Stimulated activated CD8-positive, alpha-beta memory T cell treated with anti-CD3 and anti-CD28 coated beads, Interleukin-7, amount 100 ng/mL, for 48 hours (primary cell): ENCODE measurements around the gene PRDM7.
"Not testable (repeated sequence)": the region's sequence is repeated elsewhere in the genome, so short reads cannot be mapped to it uniquely, and the experiment has no call there.

Experiments used
- DNase-seq, 2 donors: peaks; one replicate each; pipeline ENCODE4 v3.0.0-alpha.2; 2020; ENCODE audit warnings: low read depth in 1 of 2; ENCODE audit errors: extremely low read depth in 1 of 2

The PRDM7 gene

DNA sequence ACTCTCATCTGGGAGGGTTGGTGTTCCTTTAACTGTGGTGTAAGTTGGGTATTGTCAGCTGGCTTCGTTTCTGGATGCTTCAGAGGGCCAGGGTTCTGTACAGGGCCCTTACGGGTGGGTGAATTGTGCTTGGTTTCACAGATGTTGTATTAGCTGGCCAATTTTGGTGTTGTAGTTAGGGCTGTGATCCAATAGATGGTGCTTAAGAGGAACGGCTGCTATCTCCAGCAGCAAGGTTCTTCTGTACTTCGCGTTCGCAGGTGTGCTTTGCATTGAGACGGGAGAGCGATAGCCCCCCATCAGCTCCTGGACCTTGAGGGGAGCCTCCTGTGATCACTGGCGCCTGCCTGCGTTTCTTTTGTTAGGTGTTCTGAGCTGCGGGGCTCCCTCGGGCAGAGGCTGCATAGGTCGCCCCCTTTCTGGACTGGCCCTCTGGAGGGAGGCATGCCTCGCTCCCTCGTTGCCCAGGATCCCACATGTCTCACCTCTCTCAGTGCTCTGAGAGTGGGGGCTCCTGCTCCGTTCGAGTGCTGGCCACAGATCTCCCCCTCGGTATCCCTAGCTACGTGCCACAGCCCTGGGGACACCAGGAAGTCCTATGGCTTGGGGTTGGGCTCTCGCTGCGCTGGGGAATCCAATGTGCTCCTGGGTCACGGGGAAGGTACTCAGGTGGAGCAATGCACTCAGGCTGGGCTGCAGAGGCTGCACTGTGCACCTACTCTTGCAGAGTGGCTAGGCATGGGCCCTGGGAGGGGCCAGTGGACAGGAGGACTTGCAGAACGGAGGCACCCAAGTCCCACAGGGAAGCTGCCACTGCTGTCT lies 837 bp upstream of the PRDM7 start:
- DNase-seq: peak in 1 of 2 donors; percentile 11

- no peak for DNase-seq
Observed at GRCh38 chr16:90072442-90073105, 4.6 kb downstream of the PRDM7 start.

- no peak for DNase-seq
Observed at GRCh38 chr16:90070440-90070839, 6.7 kb downstream of the PRDM7 start.

- no peak for DNase-seq
Observed at GRCh38 chr16:90061437-90061836, 15.7 kb downstream of the PRDM7 start.

DNA sequence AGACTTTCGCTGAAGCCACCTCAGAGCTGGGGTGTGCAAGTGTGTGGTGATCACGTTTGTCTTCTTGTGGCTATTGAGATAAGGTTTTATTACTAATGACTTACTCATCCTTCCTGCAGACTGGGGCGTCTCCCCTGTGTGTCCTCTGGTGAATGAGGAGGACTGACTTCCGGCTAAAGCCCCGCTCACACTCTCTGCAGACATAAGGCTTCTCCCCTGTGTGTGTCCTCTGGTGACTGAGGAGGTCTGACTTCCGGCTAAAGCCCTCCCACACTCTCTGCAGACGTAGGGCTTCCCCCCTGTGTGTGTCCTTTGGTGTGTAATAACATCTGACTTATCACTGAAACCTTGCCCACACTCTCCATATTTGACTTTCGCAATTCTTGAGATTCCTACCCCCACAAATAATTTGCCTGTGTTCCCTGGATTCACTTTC lies 19.4 kb downstream of the PRDM7 start:
- DNase-seq: peak in 1 of 2 donors; percentile 35

DNA sequence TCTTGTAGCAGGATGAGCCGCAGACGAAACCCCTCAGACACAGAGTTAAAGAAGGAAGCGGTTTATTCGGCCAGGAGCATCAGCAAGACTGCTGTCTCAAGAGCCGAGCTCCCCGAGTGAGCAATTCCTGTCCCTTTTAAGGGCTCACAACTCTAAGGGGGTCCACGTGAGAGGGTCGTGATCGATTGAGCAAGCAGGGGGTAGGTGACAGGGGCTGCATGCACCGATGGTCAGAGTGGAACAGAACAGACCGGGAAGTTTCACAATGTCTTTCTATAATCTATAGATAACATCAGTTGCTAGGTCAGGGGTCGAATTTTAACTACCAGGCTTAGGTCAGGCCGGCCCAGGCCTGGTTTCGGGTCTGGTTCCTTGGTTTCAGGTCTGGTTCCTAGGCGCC lies 20.6 kb downstream of the PRDM7 start:
- not testable (repeated sequence) for DNase-seq

GRCh38 chr16:90055371-90055770 lies 21.8 kb downstream of the PRDM7 start:
- no peak for DNase-seq

- DNase-seq: no peak
Observed at GRCh38 chr16:90054554-90054953, 22.6 kb downstream of the PRDM7 start.

DNA sequence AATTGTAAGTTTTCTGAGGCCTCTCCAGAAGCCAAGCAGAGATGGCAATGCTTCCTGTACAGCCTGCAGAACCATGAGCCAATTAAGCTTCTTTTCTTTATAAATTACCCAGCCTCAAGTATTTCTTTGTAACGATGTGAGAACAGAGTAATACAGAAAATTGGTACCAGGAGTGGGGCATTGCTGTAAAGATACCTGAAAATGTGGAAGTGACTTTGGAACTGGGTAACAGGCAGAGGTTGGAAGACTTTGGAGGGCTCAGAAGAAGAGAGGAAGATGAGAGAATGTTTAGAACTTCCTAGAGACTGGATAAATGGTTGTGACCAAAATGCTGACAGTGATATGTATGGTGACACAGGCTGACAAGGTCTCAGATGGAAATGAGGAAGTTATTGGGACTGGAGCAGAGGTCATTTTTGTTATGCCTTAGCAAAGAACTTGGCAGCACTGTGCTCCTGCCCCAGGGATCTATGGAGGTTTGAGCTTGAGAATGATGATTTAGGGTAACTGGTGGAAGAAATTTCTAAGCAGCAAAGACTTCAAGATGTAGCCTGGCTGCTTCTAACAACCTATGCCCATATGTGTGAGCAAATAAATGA lies 23.1 kb downstream of the PRDM7 start:
- DNase-seq: no peak

DNA sequence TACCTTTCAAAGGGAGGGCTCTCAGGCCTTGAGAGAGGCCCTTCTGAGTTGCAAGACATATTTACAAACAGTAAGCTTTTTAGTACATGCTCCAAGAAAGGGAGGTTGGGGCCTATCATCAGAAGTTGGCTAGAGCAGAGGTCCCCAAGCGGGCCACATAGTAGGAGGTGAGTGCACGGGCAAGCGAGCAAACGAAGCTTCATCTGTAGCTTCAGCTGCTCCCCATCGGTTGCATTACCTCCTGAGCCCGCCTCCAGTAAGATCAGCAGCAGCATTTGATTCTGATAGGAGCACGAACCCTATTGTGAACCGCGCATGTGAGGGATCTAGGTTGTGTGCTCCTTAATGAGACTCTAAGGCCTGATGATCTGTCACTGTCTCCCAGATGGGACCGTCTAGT lies 26.2 kb downstream of the PRDM7 start:
- DNase-seq: no peak

- DNase-seq: no peak
Observed at GRCh38 chr16:90048737-90049330, 28.3 kb downstream of the PRDM7 start.

- DNase-seq: no peak
Observed at GRCh38 chr16:90048347-90048722, 28.8 kb downstream of the PRDM7 start.

DNA sequence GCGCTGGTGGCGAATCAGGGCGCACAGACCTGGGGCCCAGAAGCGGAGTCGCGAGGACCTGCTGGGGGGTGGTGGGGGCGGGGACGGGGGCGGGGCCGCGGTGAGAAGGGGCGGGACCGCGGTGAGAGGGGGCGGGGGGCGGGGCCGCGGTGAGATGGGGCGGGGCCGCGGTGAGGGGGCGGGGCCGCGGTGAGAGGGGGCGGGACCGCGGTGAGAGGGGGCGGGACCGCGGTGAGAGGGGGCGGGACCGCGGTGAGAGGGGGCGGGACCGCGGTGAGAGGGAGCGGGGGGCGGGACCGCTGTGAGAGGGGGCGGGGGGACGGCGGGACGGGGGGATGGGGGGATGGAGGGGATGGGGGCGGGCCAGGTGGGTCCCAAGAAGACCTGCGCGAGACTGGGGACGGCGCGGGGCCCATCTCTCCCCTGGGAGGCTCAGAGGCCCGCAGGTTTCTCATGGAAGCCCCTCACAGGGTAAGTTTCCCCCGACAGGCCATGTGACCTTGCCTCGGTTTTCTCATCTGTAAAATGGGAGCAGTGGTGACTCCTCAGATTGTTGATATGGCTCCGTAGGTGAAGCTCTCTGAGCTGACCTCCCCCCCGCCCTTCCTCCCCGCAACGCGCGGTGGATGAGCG lies 29.3 kb downstream of the PRDM7 start:
- DNase-seq: no peak

DNA sequence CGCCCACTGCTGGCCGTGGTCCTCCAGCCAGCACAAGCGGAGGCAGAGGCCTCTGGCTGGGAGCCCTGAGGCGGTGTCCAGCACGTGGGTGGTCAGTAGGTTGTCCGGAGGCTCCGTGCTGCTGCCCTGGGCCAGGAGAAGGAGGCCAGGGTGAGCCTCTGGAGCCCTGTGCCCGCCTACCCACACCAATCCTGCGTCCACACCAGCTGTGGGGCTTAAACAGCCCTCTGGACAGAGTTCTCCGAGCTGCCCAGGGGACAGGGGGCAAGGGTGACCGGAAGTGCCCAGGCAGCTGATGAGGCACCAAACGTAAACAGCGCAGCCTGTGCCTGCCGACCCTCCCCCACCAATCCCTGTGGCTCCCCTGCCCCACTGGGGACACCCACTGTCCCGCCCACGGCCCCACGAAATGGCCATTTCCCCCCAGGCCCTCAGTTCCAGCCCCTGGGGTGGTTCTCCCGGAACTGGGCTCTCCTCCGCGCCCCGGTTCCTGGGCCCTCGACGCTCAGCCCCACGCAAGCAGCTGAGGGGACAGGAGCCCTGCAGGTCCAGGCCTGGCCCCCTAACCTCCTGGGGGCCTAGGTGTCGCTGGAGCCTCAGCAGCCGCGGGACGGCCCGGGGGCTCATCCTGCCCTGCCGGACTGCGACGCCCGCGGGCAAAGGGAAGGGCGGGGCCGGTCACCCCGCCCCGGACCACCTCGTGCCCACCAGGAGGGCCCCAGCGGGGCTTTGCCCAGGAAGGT lies 30.0 kb downstream of the PRDM7 start:
- DNase-seq: no peak

DNA sequence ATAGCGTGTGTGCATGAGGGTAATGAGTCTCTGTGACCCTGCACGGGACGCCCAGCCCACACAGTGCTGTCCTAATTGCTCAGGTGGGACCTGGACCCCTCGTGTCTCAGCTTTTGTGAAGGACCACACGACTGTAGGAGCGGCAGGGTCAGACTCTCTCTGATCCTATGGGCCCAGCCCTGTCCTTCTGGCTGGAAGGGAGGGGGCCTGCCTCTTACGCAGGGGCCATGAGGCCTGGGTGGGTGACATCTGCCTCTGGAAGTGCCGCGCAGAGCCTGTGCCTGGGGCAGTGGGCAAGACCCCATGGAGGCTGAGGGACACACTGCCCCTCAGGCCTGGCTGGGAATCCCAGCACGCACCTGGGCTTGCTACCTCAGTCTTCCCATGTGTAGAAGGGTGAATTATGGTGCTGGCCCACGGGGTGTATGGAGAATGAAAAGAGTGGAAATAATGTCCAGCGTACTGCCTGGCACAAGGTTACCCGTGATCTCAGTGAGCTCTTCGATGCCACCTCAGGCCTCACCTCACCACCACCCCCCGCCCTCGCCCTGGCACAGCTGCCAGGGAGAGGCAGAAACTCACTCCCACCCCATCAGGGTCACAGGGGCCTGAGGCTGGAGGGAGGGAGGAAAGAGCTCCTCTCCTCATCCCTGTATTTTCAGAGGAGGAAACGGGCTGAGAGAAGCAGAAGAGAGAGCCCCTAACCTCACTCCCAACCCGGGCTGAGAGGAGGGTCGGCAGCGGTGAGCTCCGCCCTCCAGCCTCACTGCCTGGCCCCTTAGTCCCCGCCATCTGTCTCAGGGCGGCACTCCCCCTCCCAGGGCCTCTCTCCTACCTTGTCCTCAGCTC lies 30.8 kb downstream of the PRDM7 start:
- no peak for DNase-seq

GRCh38 chr16:90044111-90044551 lies 33.0 kb downstream of the PRDM7 start:
- DNase-seq: no peak

DNA sequence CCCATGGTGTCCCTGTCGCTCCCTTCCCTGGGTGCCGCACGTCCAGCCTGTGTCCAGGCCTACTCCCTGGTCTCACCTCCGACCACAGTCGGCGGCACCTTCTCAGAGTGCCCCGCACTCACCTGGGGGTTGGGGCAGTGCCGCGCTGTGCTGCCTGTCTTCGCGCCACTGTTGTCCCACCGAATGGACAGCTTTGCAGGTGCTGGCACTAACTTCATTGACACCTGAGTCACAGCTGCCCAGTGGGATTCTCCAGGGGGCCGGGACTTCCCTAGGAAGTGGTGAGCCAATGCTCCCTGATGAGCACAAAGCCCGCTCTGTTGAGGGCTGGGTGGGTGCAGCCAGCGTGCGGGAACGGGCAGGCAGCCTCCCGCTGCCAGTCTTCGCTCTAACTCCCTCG lies 33.6 kb downstream of the PRDM7 start:
- DNase-seq: no peak

DNA sequence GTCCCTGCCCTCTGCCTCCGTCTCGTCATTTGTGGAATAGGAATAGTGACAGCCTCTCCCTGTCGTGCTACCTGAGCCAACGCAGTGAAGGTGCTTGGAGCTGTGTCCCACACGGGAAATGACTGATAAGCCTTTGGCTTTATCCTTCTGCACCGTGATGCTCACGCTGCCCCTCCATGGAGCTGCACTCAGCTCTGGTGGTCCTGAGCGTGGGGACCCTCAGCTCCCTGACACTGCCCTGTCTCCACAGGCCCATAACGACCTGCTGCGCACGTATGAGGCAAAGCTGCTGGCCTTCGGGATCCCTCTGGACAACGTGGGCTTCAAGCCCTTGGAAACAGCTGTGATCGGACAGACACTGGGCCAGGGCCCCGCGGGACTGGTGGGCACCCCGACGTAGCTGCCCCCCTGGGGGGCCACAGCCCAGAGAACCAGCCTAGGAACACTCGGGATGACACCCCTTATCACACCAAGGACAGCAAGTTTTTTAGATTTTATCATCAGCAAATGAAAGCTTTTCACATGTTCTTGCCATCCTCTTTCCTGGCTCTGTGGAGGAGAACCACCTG lies 34.1 kb downstream of the PRDM7 start:
- DNase-seq: no peak

DNA sequence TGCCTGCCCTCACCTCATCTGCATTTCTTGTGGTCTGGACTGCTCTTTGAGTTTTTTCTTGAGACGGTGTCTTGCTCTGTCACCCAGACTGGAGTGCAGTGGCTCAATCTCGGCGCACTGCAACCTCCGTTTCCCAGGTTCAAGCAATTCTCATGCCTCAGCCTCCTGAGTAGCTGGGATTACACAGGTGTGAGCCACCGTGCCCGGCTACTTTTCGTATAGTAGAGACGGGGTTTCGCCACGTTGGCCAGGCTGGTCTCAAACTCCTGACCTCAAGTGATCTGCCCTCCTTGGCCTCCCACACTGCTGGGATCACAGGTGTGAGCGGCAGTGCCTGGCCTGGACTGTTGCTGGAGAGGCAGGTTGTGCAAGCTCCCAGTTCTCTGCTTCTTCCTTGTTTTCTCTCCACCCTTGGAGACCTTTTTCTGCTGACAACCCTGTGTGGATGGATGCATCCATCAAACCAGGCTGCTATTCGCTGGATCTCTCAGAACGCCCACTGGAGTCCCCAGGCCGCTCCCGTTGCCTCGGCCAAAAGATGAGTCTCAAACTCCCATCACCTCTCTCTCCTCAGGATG lies 35.1 kb downstream of the PRDM7 start:
- no peak for DNase-seq
